HG03066 (cell line): ENCODE results near the gene HNRNPF.
"Not testable (repeated sequence)": the region's sequence is repeated elsewhere in the genome, so short reads cannot be mapped to it uniquely, and the experiment has no call there.

Experiments used
- ATAC-seq: cut with Tn5 transposase; IDR thresholded peaks from one replicate; pipeline ENCODE4 v1.9.1; 2021; ENCODE audit warnings: low read depth; ENCODE audit not compliant: unreplicated experiment

HNRNPF gene

GRCh38 chr10:43421944-43422343 lies 13.0 kb upstream of the HNRNPF start:
- ATAC-seq = not testable (repeated sequence)

- ATAC-seq = no peak
Observed at GRCh38 chr10:43421519-43421918, 12.5 kb upstream of the HNRNPF start.

DNA sequence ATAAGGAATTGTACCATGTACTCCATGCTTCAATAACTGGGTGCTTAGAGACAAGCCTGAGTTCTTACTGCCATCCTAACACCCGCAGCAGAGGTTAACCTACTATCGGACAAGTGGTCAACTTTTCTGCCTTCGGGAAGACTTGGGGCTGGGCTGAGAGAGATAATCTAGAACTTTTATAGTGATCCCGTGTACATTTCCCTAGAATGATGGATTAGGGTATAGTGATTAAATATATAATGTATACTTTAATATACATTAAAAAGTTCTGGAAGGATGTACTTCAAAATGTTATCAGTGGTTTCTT lies 12.2 kb upstream of the HNRNPF start:
- no peak for ATAC-seq

DNA sequence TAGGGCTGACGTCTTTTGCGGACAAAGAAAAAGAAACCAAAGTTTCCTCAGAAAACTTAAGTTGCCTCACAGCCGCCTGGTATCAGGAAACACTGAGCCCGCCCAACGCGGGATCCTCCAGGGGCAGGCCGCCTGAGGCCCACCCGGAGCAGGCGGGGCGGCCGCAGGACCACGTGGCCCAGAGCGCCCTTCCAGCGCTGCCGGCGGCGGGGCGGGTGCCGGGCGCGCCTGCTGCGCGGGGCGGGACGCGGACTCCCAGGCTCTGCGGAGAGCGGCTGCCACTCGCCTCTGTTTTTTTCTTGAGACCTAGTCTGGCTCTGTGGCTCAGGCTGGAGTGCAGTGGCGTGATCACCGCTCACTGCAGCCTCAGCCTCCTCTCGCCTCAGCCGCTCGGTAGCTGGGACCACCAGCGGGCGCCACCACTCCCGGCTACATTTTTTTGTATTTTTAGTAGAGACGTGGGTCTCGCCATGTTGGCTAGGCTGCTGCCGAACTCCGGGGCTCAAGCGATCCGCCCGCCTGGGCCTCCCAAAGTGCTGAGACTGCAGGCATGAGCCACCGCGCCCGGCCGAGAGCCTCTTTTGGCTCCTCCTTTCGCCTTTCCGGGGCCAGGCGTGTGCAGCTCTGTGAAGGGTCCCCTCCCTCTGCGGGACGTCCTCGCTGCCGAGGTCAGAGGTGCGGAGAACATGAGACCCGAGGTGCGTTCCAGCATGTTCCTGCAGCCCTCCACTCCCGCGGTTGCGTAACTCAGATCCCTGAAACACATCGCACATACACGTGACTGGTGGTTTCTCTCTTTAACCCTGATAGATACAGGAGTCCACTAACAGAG lies 11.6 kb upstream of the HNRNPF start:
- ATAC-seq = peak; percentile 76

DNA sequence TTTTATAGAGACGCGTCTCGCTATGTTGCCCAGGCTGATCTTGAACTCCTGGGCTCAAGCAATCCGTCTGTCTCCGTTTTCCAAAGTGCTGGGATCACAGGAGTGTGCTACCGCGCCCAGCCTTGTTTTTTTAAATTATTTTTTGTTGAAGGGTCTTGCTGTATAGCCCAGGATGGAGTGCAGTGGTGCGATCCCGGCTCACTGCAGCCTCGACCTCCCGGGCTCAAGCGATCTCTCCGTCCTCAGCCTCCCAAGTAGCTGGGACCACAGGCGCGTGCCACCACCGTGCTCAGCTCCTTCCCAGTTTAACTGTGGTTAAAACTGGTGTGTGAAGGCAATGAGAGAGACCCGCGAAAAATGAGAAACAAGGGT lies 11.0 kb upstream of the HNRNPF start:
- peak; percentile 15 for ATAC-seq

GRCh38 chr10:43417950-43418768 lies 9.2 kb upstream of the HNRNPF start:
- ATAC-seq = no peak

- no peak for ATAC-seq
Observed at GRCh38 chr10:43415544-43415943, 6.6 kb upstream of the HNRNPF start.

DNA sequence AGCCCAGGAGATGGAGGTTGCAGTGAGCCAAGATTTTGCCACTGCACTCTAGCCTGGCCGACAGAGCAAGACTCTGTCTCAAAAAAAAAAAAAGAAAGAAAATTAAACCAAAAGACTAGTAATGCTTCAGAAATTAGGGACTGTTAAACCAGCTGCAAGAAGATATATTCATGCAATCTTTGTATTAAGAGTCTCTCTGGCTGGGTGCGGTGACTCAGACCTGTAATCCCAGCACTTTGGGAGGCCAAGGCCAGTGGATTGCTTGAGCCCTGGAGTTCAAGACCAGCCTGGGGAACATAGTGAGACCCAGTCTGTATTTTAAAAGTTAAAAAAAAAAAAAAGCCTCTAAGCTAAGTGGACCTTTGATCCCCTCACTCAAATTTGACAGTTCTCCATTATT lies 2.5 kb upstream of the HNRNPF start:
- no peak for ATAC-seq

DNA sequence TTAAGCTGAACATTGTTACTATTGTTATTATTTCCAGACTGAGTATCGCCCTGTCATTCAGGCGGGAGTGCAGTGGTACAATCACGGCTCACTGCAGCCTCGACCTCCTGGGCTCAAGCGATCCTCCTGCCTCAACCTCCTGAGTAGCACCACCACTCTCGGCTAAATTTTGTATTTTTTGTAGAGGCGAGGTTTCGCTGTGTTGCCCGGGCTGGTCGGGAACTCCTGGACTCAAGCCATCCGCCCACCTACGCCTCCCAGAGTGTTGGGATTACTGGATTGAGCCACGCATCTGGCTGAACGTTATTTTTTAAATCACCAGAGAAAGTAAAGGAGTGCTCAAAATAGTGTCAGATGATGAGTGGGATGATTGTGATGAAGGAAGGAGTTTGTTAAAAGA lies 1.4 kb upstream of the HNRNPF start:
- ATAC-seq = no peak

- no peak for ATAC-seq
Observed at GRCh38 chr10:43409385-43410109, 561 bp upstream of the HNRNPF start.

GRCh38 chr10:43408331-43408709 lies 666 bp downstream of the HNRNPF start:
- peak; percentile 2 for ATAC-seq

GRCh38 chr10:43407576-43408330 lies 1.2 kb downstream of the HNRNPF start:
- peak; percentile 45 for ATAC-seq

- ATAC-seq = peak; percentile 23
Observed at GRCh38 chr10:43407148-43407575, 1.8 kb downstream of the HNRNPF start.

DNA sequence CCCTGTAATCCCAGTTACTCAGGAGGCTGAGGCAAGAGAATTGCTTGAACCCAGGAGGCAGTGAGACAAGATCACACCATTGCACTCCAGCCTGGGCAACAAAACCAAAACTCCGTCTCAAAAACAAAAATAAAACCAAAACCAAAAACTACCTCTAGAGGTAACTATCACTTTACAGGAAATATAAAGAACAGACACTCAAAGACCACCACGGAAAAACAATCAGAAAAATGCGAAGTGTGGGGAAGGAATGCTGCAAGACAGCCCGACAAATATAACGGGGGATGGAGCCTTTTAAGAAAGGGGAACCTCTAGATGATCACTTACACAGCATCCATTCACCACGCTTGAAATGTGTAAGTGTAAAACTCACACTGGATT lies 4.3 kb downstream of the HNRNPF start:
- no peak for ATAC-seq

DNA sequence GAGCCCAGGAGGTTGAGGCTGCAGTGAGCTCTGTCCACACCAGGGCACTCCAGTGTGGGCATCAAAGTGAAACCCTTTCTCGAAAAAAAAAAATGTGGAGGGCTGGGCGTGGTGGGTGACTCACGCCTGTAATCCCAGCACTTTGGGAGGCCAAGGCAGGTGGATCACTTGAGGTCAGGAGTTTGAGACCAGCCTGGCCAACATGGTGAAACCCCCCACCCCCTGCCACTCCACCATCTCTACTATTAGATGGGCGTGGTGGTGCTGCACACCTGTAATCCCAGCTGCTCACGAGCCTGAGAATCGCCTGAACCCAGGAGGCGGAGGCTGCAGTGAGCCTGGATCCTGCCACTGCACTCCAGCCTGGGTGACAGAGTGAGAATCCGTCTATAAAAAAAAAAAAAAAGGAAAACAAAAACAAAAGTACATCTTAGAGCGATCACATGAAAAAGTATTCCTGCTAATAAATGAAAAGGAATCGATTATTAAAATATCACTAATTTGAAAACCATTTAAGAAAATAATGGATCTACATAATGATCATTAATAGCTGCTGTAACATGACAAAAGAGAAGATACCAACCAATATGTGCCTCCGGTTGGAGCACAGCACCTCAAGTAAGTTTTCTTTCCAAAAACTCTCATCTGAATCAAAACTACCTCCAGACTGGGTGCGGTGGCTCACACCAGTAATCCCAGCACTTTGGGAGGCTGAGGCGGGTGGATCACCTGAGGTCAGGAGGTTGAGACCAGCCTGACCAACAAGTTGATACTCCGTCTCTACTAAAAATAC lies 4.9 kb downstream of the HNRNPF start:
- ATAC-seq = no peak

- no peak for ATAC-seq
Observed at GRCh38 chr10:43402880-43403452, 6.0 kb downstream of the HNRNPF start.

GRCh38 chr10:43402176-43402575 lies 6.8 kb downstream of the HNRNPF start:
- no peak for ATAC-seq

GRCh38 chr10:43401627-43402026 lies 7.4 kb downstream of the HNRNPF start:
- no peak for ATAC-seq
